VCaP (cell line): ENCODE results near the gene RBMS3.

Experiments used
- H3K27ac ChIP-seq: fragments of 450-650 bp; 2 replicates; pipeline ENCODE4 v1.5.1; 2017
- CTCF ChIP-seq: fragments of 450-650 bp; conservative IDR thresholded peaks from 2 replicates; pipeline ENCODE4 v1.5.1; 2017; ENCODE audit warnings: mild to moderate bottlenecking, moderate library complexity

The RBMS3 gene

GRCh38 chr3:29552051-29552450 lies 271.2 kb downstream of the RBMS3 start:
- TF ChIP-seq CTCF, result no peak
- H3K27ac ChIP-seq, result peak overlapping the region; percentile 7; the same call in 1 of the 2 replicates

- no peak overlapping the region for H3K27ac ChIP-seq
- TF ChIP-seq CTCF, result no peak
These were observed 273.7 kb downstream of the RBMS3 start for GRCh38 chr3:29554566-29554965.

- no peak overlapping the region for H3K27ac ChIP-seq
- TF ChIP-seq CTCF, result no peak
These were observed 274.7 kb downstream of the RBMS3 start for GRCh38 chr3:29555590-29555989.

GRCh38 chr3:29557186-29557585 lies 276.3 kb downstream of the RBMS3 start:
- H3K27ac ChIP-seq, result no peak overlapping the region
- no peak for TF ChIP-seq CTCF

- no peak for TF ChIP-seq CTCF
These were observed 277.0 kb downstream of the RBMS3 start for GRCh38 chr3:29557825-29558224.

GRCh38 chr3:29559741-29560465 lies 279.0 kb downstream of the RBMS3 start:
- no peak for TF ChIP-seq CTCF
- H3K27ac ChIP-seq, result no peak overlapping the region

More at GRCh38 chr3:29557825-29558224, 277.0 kb downstream of the RBMS3 start:
- H3K27ac ChIP-seq, result no peak overlapping the region

GRCh38 chr3:29561651-29562149 lies 280.8 kb downstream of the RBMS3 start:
- H3K27ac ChIP-seq, result no peak overlapping the region
- no peak for TF ChIP-seq CTCF
